Thoracic aorta (tissue), 2 donors: ENCODE results near the gene NUB1. TPM values are rescaled to one million over a fixed set of nuclear protein-coding genes. Genes with fewer than 3 reads are reported as not detected.

Source experiments
- ATAC-seq: fragments of 150-250 bp; one replicate; pipeline ENCODE4 v1.8.0; 2017; ENCODE audit warnings: low read depth; ENCODE audit not compliant: insufficient number of reproducible peaks, low FRiP score
- DNase-seq: peaks from one replicate; pipeline ENCODE4 v3.0.0-alpha.2; 2020; ENCODE audit warnings: low spot score
- H3K27ac ChIP-seq, 2 donors: fragments of 200-600 bp; sonication (generic); 1 replicate in 1 of 2; 2 replicates in 1 of 2; pipeline ENCODE4 v1.5.1; 2016; ENCODE audit warnings: mild to moderate bottlenecking in 2 of 2, moderate library complexity in 2 of 2
- H3K27me3 ChIP-seq: fragments of 200-600 bp; sonication (generic); replicated peaks from 2 replicates; pipeline ENCODE4 v1.6.0; 2016; ENCODE audit warnings: mild to moderate bottlenecking; ENCODE audit not compliant: insufficient read depth
- H3K36me3 ChIP-seq: fragments of 200-600 bp; sonication (generic); one replicate; pipeline ENCODE4 v1.5.1; 2016
- H3K4me1 ChIP-seq, 2 donors: fragments of 200-600 bp; sonication (generic); 1 replicate in 1 of 2; 2 replicates in 1 of 2; pipeline versions ENCODE4 v1.5.1 to v1.6.0; 2016; ENCODE audit warnings: low read depth in 2 of 2, mild to moderate bottlenecking in 1 of 2; ENCODE audit not compliant: control insufficient read depth in 1 of 2
- H3K4me3 ChIP-seq: fragments of 200-600 bp; sonication (generic); 2 replicates; pipeline ENCODE4 v1.5.1; 2016; ENCODE audit warnings: mild to moderate bottlenecking
- H3K9me3 ChIP-seq: fragments of 200-600 bp; sonication (generic); 2 replicates; pipeline ENCODE4 v1.5.1; 2016
- CTCF ChIP-seq: fragments of 200-600 bp; sonication (generic); IDR thresholded peaks from one replicate; pipeline ENCODE4 v1.5.1; 2019; ENCODE audit warnings: antibody characterized with exemption
- total RNA-seq, 2 donors: library from RNA; depleted of rRNA; stranded (reverse); fragments of >200 nt; gene quantifications; one replicate each; pipeline versions ENCODE4 v1.1.0 to v1.2.3, GENCODE V29; 2016

The NUB1 gene
- total RNA-seq, 2 donors from 2014 or later, result 51.0 to 53.4 TPM

GRCh38 chr7:151424799-151425198 lies 83.2 kb downstream of the NUB1 start:
- ATAC-seq, result no peak

DNA sequence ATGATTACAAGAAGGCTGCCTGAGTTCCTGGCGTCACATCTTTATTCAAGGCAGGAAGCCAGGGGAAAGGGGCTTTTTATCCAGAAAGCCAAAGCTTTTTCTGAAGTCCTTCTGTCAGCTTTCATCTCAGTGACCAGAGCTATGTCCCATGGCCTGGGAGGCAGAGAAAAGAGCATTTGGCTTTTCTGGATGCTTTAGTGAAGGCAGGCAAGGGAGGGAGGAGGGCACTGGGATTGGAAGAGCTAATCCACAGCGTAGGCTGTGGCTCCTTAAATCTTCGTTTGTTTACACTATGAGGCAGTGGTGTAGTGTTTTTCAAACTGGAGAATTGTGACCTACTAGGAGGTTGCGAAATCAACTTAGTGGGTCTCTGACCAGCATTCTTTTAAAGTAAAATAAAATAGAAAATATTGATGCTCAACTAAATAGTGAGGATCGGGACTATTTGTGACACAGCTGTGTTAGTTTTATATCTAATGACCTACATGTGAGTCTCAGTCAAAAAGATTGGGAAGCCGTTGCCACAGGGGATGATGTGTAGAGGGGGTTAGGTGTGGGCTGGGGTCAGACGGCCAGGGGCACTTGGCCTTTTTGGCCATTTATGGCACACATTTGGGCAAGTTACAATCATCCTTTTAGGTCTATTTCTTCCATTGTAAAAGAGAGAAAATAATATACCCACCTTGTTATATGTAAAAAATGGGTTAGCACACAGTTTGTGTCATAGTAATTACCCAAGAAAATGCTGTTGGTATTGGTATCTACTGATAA lies 84.2 kb downstream of the NUB1 start:
- no peaks in the 10 kb centered on the region for H3K27me3 ChIP-seq
- peak overlapping the region; percentile 59 for H3K4me3 ChIP-seq
- no peak for TF ChIP-seq CTCF
- H3K9me3 ChIP-seq, result peaks cover 6% of the 10 kb centered on the region
- no peaks in the 10 kb centered on the region for H3K36me3 ChIP-seq
- ATAC-seq (peak; percentile 51), DNase-seq (no peak)
- H3K4me1 ChIP-seq, result peaks cover 23 to 53% of the 10 kb centered on the region in 2 donors
- peak overlapping the region in 1 of 2 donors; percentile 56 for H3K27ac ChIP-seq

More at GRCh38 chr7:151424799-151425198, 83.2 kb downstream of the NUB1 start:
- no peaks in the 10 kb centered on the region for H3K36me3 ChIP-seq
- H3K9me3 ChIP-seq, result peaks cover 8% of the 10 kb centered on the region
- H3K27ac ChIP-seq, result no peak overlapping the region
- peaks cover 22 to 49% of the 10 kb centered on the region in 2 donors for H3K4me1 ChIP-seq
- H3K27me3 ChIP-seq, result no peaks in the 10 kb centered on the region
- no peak overlapping the region for H3K4me3 ChIP-seq
- no peak for TF ChIP-seq CTCF
- DNase-seq, result no peak

- peaks cover 23 to 53% of the 10 kb centered on the region in 2 donors for H3K4me1 ChIP-seq
Measured at GRCh38 chr7:151426441-151426903, 84.9 kb downstream of the NUB1 start.

GRCh38 chr7:151426904-151427704 lies 85.5 kb downstream of the NUB1 start:
- Histone ChIP-seq H3K27me3 (no peaks in the 10 kb centered on the region), H3K36me3 (no peaks in the 10 kb centered on the region), H3K27ac (peak overlapping the region in 1 of 2 donors; percentile 56), H3K4me1 (peaks cover 23 to 53% of the 10 kb centered on the region in 2 donors), H3K9me3 (peaks cover 4% of the 10 kb centered on the region), H3K4me3 (peak overlapping the region; percentile 59)
- DNase-seq, result no peak
- ATAC-seq, result no peak
- TF ChIP-seq CTCF, result no peak

More at GRCh38 chr7:151426441-151426903, 84.9 kb downstream of the NUB1 start:
- no peaks in the 10 kb centered on the region for H3K27me3 ChIP-seq
- DNase-seq (peak; percentile 34), ATAC-seq (peak; percentile 66)
- TF ChIP-seq CTCF, result no peak
- H3K36me3 ChIP-seq, result no peaks in the 10 kb centered on the region
- peak overlapping the region in 1 of 2 donors; percentile 56 for H3K27ac ChIP-seq
- peaks cover 6% of the 10 kb centered on the region for H3K9me3 ChIP-seq
- H3K4me3 ChIP-seq, result peak overlapping the region; percentile 59
